ENCODE results near the gene EGFR.
"Not testable (repeated sequence)": the region's sequence is repeated elsewhere in the genome, so short reads cannot be mapped to it uniquely, and the experiment has no call there.

The EGFR gene

GRCh38 chr7:55016061-55016745 lies 2.6 kb upstream of the EGFR start:
- DNase-seq, result no peak

- DNase-seq, result no peak
Observed at GRCh38 chr7:55016746-55017090, 2.1 kb upstream of the EGFR start.

GRCh38 chr7:55017841-55018240 lies 976 bp upstream of the EGFR start:
- DNase-seq, result no peak

- DNase-seq, result no peak
Observed at GRCh38 chr7:55019191-55019690, 424 bp downstream of the EGFR start.

GRCh38 chr7:55019691-55020465 lies 1.1 kb downstream of the EGFR start:
- DNase-seq, result peak in 1 of 2 experiments; percentile 16

GRCh38 chr7:55020466-55020871 lies 1.7 kb downstream of the EGFR start:
- DNase-seq, result no peak

GRCh38 chr7:55021053-55021452 lies 2.2 kb downstream of the EGFR start:
- no peak for DNase-seq

- DNase-seq, result no peak
Observed at GRCh38 chr7:55022002-55022985, 3.5 kb downstream of the EGFR start.

- no peak for DNase-seq
Observed at GRCh38 chr7:55023841-55024505, 5.2 kb downstream of the EGFR start.

- no peak for DNase-seq
Observed at GRCh38 chr7:55024776-55025175, 6.0 kb downstream of the EGFR start.

GRCh38 chr7:55026086-55026790 lies 7.4 kb downstream of the EGFR start:
- DNase-seq, result no peak

- DNase-seq, result no peak
Observed at GRCh38 chr7:55026867-55027490, 8.2 kb downstream of the EGFR start.

- DNase-seq, result no peak
Observed at GRCh38 chr7:55028011-55028410, 9.2 kb downstream of the EGFR start.

- no peak for DNase-seq
Observed at GRCh38 chr7:55030314-55030713, 11.5 kb downstream of the EGFR start.

- no peak for DNase-seq
Observed at GRCh38 chr7:55031075-55031474, 12.3 kb downstream of the EGFR start.

- DNase-seq, result no peak
Observed at GRCh38 chr7:55032069-55032699, 13.4 kb downstream of the EGFR start.

GRCh38 chr7:55033236-55033846 lies 14.5 kb downstream of the EGFR start:
- no peak for DNase-seq

GRCh38 chr7:55034776-55035175 lies 16.0 kb downstream of the EGFR start:
- DNase-seq, result no peak

GRCh38 chr7:55035410-55035809 lies 16.6 kb downstream of the EGFR start:
- DNase-seq, result not testable (repeated sequence)

GRCh38 chr7:55036950-55037736 lies 18.3 kb downstream of the EGFR start:
- no peak for DNase-seq
